ENCODE data around the gene PRMT2. TPM values are rescaled to one million over a fixed set of nuclear protein-coding genes. Genes with fewer than 3 reads are reported as not detected.

Gene PRMT2
- total RNA-seq, 1 donor from 2014 or later, result 216 TPM

DNA sequence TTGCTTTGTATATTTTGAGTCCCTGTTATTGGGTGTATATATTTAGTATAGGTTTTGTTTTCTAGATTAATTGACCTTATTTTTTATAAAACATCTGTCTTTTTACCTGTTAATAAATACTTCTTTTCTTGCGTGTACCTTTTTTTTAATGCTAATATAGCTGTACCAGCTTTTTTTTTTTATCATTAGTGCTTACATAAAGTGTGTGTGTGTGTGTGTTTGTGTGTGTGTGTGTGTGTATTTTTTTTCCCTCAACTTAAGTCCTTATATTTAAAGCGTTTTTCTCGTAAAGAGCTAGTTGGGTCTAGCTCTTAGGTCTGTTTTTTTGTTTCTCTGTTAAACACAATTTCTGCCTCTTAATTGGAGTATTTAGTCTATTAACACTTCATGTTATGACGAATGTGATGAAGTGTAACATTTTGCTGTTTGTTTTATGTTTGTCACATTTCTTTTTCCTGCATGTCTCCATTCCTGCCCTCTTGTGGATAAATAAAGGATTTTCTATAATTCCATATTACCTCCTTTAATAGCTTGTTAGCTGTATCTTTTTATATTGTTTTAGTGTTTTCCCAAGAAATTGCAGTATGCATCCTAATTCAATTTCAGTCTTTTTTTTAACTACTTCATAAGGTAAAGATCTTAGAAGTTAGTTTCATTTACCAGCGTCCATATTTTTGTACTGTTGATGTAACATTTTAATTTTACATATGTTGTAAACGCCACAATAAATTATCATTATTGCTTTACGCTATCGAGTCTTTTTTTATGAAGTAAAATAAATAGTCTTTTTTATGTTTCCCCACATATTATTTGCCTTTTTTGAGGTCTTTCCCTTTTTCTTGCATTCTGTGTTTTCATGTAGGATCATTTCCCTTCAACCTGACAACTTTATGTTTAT is 4.3 kb downstream of the PRMT2 start:
- no peak for DNase-seq (ENCODE audit: low spot score in 2 of 2)
- FAIRE-seq, result peak; percentile 3

DNA sequence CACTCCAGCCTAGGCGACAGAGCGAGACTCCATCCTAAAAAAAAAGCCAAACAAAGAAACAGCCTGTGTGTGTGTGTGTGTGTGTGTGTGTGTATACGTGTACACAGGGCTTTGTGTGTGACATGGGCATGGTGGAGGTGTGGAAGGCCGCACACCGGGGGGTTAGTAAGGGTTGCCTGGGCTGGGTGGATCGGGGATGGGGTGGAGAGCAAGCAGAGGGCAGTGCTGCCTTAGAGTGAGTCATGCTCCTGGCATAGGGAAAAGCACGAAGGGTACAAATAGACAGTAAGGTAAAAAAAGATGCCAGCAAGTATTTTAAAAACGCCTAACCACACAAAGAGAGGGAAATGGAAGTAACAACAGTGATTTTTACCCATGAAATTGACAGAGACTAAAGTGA is 6.2 kb downstream of the PRMT2 start:
- DNase-seq (ENCODE audit: low spot score in 2 of 2) (no peak), FAIRE-seq (no peak)

- FAIRE-seq (no peak), DNase-seq (ENCODE audit: low spot score in 2 of 2) (no peak)
Observed at GRCh38 chr21:46643379-46644177, 8.1 kb downstream of the PRMT2 start.

DNA sequence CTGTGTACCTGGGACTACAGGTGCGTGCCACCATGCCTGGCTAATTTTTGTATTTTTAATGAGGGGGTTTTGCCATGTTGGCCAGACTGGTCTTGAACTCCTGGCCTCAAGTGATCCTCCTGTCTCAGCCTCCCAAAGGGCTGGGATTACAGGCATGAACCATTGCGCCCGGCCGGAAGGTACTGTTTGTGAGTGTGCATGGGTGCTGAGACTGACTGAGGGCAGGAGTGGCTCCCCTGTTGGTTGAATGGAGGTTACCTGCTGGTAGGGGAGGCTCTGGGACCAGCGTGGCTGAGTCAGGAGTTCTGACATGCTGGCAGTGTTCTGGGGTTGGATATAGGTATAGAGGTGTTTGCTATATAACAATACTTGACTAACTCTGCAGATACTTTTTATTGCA is 10.4 kb downstream of the PRMT2 start:
- DNase-seq (ENCODE audit: low spot score in 2 of 2) (no peak), FAIRE-seq (no peak)

GRCh38 chr21:46646541-46647154 is 11.2 kb downstream of the PRMT2 start:
- FAIRE-seq, result no peak
- no peak for DNase-seq (ENCODE audit: low spot score in 2 of 2)

DNA sequence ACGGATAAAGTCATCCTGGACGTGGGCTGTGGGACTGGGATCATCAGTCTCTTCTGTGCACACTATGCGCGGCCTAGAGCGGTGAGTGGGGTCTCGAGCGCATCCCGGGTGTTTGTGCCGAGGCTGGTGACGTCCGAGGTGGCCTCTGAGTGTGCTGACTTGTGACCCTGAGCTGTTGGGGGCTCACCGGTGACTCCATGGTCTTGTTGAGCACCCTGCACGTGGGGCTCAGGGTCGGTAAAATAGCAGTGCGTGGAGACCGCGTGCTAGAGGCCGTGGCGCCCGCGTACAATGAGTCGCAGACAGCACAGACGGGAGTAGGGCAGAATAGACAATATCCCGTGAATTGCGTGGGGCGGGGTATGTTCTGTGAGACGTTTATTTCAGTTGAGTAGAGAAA is 13.1 kb downstream of the PRMT2 start:
- DNase-seq (ENCODE audit: low spot score in 2 of 2) (no peak), FAIRE-seq (no peak)

- DNase-seq (ENCODE audit: low spot score in 2 of 2), result no peak
- no peak for FAIRE-seq
Observed at GRCh38 chr21:46649356-46649755, 13.9 kb downstream of the PRMT2 start.

DNA sequence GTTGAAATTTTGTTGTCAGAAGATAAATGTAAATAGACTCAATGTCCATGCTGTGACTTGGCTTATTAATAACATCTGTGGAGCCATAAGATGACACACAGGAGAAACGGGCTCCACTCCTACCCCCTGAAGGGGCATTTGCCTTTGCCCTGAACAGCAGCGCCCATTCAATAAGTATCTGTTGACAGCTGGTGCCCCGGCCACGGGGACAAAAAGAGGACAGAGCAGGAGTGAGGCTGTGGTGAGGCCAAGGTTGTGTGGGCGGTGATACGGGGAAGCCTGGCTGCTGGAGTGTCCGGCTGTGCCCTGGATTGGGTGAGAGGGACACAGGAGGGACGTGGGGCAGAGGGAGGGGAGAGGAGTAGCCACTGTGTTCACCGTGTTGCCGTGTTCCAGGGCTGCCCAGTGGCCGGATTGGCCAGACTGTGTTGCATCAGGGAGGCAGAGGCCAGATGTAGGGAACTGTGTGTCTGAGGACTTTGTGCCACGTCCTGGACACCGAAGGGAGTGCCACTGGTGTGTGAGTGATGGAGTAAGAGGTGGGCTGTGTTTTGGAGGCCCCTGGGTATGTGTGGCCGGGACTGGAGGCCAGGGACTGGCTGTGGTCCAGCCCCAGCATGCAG is 15.1 kb downstream of the PRMT2 start:
- no peak for FAIRE-seq
- no peak for DNase-seq (ENCODE audit: low spot score in 2 of 2)

GRCh38 chr21:46651121-46651520 is 15.6 kb downstream of the PRMT2 start:
- DNase-seq (ENCODE audit: low spot score in 2 of 2), result no peak
- no peak for FAIRE-seq

DNA sequence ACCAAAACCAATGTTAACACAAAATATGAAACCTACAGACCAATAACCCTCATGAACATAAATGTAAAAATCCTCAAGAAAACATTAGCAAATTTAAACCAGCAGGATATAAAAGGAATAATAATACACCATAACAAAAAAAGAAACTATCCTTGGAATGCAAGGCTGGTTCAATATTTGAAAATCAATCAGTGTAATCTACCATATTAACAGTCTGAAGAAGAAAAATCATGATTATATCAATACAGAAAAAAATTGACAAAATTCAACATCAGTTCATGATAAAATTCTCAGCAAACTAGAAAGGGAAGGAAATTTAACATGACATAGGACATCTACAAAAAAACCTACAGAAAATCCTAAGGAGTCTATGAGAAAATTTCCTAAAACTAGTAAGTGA is 19.8 kb downstream of the PRMT2 start:
- DNase-seq (ENCODE audit: low spot score in 2 of 2), result no peak
- no peak for FAIRE-seq

DNA sequence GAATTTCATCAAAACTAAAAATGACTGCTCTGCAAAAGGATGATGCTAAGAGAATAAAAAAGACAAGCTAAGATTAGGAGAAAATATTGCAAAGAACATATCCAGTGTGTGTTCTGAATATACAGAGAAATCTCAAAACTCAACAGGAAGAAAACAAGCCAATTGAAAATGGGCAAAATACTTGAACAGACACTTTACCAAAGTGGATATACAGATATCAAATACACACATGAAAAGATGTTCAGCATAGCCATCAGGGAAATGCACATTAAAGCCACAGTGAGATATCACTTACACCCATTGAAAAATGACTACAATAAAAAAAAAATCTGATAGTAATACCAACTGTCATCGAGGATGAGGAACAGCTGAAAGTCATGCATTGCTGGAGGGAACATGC is 21.3 kb downstream of the PRMT2 start:
- DNase-seq (ENCODE audit: low spot score in 2 of 2), result no peak
- no peak for FAIRE-seq

DNA sequence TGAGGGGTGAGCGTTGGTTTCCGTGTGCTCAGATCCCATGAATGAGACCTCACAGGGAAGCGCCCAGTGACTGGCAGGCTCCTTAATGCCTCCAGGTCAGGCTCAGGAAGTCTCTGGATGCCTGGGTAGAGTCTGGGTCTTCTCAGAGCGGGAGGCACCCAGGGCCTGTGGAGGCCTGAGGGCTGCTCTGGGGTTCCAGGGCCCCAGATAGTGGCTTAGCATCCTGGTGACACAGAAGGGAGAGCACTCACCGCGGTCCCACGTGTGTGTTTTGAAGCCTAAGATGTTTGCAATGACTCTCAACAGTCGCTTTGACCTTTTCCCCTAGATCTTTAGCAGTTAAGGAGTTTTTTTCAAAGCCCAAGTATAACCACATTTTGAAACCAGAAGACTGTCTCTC is 25.0 kb downstream of the PRMT2 start:
- DNase-seq (ENCODE audit: low spot score in 2 of 2), result no peak

DNA sequence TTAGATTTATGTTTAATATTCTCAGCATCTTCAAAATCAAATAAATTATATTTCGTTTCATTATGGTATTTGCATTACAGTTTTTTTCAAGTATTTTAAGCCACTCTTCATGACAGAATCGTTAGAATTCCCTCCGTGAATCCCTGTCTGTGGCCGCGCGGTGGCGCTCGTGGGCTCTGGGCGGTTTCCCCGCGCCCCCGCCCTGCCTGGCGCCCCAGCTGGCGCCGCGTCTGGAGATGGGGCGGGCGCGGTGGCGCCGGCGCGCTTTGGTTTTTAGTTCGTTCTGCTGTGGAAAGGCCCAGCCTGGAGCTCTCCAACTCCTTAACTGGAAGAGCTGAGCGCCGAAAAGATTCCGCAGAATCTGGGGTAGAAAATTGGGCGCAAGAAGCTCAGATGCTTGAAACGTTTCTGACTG is 25.7 kb downstream of the PRMT2 start:
- no peak for FAIRE-seq
- peak; percentile 79 to 81 for DNase-seq (ENCODE audit: low spot score in 2 of 2)

More for the DNA sequence above, 25.0 kb downstream of the PRMT2 start:
- FAIRE-seq, result no peak

DNA sequence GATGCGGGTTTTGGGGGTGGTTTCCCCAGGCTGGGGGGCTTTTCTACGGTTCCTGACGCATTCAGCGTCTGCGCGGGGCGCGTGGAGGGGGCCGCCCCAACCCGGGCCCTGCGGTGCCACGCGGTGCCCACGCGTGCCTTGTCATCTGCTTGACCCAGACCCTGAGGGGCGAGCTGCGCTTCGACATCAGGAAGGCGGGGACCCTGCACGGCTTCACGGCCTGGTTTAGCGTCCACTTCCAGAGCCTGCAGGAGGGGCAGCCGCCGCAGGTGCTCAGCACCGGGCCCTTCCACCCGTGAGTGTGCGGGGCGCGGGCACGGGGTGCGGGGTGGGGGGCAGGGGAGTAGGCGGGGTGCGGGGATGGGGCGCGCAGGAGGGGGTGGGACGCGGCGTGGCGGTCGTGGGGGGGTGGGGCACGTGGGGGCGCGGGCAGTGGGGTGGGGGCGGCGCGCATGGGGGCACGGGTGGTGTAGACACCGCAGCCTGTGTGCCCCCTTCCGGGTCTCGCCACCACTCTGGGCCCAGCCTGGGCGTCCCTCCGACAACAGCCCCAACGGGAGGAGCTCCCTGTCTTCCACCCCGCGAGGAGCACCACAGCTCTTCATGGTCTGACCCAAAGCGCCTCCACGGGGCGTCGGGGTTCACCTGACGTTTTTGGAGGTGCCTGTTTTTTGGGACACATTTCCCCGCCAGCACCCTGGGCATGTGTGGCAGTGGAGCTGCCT is 26.3 kb downstream of the PRMT2 start:
- DNase-seq (ENCODE audit: low spot score in 2 of 2) (no peak), FAIRE-seq (no peak)

DNA sequence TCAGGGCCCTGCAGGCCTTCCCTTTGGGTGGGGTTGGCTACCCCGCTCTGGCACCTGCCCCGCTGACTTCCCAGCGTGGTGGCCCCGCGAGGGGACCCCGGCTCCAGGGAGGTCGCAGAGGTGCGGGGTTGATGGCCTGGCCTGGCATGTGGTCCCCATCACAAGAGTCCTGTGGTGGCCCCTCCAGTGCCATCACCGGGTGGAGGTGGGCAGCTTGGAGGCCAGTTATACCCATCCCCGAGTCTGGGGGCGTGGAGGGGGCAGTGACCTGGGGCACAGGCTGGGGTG is 26.8 kb downstream of the PRMT2 start:
- DNase-seq (ENCODE audit: low spot score in 2 of 2) (no peak), FAIRE-seq (no peak)

DNA sequence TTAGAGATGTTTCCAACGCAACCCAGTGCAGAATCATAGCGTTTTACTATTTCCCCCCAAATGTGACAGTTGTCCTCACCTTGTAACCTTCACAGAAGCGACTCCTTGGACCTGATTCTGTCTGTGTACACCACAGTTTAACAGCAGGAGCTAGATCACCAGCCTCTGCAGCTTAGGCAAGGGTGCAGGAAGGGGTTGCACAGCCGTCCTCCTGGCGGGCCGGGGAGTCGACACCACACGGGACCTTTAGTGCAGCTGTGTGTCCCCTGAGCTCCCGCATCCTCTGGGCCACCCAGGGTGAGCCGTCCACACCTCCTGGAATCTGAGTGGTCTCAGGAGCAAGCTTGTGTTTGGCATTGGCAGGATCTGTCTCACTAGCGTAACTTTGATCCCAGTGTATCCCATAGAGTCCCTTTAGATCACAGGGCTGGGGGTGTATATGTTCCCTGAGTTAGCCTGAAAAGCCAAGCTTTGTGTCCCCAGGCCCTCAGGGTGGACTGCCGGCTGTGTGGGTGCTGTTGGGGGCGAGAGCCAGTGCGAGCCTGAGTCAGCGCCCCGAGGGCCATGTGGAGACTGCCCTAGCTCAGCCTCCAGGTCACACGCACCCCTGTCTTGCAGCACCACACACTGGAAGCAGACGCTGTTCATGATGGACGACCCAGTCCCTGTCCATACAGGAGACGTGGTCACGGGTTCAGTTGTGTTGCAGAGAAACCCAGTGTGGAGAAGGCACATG is 27.5 kb downstream of the PRMT2 start:
- FAIRE-seq (no peak), DNase-seq (ENCODE audit: low spot score in 2 of 2) (no peak)

DNA sequence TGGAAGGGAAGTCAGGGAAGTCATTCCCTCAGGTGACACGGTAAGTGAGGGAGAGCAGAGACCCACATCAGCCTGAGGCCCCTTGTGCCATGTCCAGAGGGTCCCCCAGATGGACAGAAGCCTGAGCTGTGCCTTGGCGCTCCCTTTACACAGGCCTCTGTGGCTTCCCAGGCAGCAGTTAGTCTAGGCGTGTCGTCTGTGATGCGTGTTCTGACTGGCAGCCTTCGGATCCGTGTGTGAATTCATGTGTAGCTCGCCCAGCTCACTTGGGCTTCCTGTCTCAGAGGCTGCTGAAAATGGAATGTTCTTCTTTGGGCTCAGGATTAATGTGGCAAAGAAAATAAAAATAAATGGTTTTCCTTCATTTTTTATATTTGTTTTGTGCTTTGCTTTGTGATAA is 28.3 kb downstream of the PRMT2 start:
- FAIRE-seq, result no peak
- no peak for DNase-seq (ENCODE audit: low spot score in 2 of 2)

GRCh38 chr21:46664316-46664995 is 29.0 kb downstream of the PRMT2 start:
- FAIRE-seq (no peak), DNase-seq (ENCODE audit: low spot score in 2 of 2) (no peak)

DNA sequence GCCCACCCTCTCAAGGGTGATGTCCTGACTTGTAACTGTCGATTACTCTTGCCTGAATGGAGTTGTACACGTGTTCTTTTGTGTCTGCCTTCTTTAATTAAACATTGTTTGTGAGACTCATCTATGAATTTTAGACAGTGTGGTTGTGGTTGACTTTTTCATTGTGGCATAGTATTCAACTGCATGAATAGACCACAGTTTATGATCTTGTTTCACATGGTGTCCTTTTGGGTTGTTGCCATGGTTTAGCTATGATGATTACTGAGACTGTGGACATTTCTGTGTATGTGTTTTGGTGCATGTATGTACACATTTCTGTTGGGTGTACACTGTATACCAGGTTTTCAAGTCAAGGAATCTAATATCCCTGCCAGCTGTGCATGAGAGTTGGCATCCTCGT is 30.1 kb downstream of the PRMT2 start:
- no peak for DNase-seq (ENCODE audit: low spot score in 2 of 2)
- no peak for FAIRE-seq
